HG02973 (cell line): ENCODE data around the gene SRRD.
"Not testable (repeated sequence)": the region's sequence is repeated elsewhere in the genome, so short reads cannot be mapped to it uniquely, and the experiment has no call there.

ENCODE experiments used
- ATAC-seq: cut with Tn5 transposase; IDR thresholded peaks from one replicate; pipeline ENCODE4 v1.9.1; 2021; ENCODE audit warnings: moderate library complexity; ENCODE audit not compliant: unreplicated experiment

The SRRD gene

DNA sequence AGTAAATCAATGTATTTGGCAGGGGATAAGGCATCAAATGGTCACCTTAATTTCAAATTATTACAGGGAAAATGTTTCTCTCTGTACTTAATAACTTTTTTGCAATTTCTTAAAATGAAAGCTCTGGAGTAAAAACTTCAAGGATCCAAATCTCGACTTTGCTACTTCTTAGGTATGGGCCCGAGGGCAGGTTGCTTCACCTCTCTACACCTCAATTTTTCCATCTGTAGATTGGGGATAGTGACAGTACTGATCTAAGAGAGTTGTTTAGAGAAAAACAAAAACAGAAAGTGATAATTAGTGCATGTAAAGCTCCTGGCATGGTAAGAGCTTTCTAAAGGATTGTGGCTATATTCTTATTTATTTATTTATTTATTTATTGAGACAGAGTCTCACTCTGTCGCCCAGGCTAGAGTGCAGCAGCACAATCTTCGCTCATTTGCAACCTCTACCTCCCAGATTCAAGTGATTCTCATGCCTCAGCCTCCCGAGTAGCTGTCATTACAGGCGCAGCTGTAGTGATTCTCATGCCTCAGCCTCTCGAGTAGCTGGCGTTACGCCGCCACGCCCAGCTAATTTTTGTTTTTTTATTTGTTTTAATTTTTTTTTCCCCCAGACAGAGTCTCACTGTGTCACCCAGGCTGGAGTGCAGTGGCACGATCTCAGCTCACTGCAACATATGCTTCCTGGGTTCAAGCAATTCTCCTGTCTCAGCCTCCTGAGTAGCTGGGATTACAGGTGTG is 30.9 kb downstream of the SRRD start:
- no peak for ATAC-seq

DNA sequence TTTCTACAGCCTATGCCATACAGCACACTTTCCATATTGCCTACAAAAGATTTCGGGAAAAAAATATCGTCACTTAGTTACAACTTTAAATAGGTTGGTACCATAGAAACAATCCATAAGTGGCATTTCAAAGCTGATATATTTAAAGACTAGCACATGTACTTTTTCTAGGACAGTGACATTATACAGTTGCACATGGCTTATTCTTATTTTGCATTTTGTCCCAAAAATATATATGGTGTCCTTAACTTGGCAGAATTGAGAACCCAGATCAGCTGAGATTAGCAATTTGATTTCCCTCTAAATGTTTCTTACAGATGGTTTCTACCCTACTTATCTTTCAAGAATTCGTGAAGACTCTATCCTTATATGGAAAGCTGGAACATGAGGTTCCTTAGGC is 32.3 kb downstream of the SRRD start:
- no peak for ATAC-seq

DNA sequence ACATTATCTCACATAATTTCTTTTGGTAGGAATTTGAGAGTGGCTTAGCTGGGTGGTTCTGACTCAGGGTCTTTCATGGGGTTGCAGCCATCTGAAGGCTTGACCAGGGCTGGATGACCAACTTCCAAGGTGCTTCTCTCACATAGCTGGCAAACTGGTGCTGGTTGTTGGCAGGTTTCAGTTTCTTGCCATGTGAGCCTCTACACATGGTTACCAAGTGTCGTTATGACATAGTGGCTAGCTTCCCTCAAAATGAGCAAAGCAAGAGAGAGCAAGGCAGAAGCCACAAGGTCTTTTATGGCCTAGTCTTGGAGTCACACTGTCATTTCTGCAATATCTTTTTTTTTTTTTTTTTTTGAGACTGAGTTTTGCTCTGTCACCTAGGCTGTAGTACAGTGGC is 32.8 kb downstream of the SRRD start:
- no peak for ATAC-seq

DNA sequence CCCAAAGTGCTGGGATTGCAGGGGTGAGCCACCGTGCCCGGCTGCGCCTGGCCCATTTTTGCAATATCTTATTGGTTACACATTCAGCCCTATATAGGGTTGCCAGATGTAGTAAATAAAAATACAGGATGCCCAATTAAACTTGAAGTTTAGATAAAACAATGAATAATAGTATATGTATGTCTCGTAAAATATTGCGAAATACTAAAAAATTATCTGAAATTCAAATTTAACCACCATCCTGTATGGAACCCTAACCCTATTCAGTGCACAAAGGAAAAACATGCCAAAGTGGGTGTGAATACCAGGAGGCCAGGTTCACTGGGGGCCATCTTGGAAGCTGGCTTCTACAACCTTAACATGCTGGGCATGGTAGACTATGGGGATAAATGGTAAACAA is 33.8 kb downstream of the SRRD start:
- ATAC-seq: no peak

DNA sequence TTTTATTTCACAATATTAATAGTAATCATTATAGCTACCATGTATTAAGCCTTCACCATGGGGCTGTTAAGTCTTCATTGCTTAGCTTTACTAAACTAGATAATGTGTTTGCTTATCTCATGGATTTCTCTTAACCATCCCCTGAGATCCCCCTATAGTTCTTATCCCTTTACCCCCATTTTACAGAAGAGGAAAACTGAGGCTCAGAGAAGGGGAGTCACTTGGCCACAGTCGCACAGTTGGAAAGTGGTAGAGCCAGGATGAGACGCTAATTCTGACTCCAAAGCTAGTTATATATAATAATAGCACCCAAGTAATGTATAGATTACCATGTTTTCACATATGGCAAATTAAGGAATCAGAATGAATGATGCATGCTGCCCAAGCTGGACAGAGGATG is 38.3 kb downstream of the SRRD start:
- ATAC-seq: no peak

DNA sequence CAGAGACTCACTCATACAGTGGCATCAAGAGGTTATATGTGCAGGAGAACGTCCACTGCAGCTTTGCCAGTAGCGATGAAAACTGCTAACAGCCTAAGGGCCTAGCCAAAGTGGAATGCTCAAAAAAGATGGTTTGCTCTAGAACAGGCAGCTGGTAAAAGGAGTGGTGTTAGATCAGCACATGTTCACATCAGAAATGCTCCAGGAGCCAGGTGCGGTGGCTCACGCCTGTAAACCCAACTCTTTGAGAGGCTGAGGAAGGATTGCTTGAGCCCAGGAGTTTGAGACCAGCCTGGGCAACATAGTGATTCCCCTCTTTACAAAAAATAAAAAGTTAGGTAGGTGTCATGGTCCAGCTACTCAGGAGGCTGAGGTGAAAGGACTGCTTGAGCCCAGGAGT is 38.9 kb downstream of the SRRD start:
- ATAC-seq: no peak

DNA sequence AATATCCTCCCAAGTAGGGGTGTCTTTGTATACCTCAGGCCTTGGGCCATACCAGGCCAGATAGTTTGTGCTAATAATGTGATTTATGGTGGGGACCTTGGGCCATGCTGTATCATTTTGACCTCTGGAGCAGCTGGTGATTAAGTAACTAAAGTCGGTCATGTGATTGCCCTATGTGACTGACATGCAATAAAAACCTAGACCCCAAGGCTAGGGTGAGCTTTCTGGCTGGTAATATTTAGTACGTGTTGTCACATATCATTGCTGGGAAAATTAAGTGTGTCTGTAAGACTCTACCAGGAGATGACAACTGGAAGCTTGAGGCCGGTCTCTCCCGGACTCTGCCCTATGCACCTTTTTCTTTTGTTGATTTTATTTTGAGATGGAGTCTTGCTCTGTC is 41.2 kb downstream of the SRRD start:
- no peak for ATAC-seq

DNA sequence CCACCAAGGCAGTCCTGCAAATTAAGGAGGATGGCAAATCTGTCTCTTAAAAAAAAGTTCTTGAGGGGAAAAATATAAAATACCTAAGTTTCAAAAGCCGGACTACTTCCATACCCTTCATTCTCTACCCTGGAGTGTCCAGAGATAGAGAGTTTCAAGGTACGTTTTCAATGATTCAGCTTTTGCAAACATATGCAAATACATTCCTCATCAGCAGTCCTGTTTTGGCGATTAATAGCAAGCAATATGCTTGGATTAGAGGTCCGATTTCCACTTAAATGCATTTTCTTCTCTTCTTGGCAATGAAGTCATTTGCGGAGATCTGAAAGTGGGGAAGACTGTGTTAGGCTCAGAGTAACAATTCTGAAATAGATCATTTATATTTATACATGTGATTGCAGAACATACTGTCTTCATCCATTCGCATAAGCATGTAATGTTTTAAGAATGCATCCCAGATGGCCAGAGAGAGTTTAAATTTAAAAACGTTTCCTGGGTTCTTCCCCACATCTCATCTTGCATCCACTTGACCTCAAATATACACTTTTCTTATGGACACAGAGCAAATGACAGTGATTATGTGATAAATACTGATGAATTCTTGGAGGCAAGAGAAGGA is 42.4 kb downstream of the SRRD start:
- ATAC-seq: no peak

DNA sequence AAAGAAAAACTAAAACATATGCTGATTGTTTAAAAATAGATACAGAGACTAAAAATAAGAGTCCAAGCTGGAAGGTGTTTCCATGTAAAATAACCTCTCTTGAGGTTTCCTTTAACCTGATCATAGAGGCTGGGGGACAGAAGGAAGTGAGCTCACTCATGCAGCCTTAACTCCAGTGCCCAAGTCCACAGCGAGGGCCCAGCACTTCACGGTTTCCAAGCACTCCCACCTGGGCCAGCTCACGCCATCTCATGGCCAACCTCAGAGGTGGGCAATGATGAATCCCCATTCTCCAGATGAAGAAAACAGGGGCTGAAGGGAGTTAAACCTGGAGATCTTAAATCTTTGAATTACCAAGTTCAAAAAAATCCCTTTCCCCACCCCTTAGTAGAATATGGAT is 43.5 kb downstream of the SRRD start:
- no peak for ATAC-seq

DNA sequence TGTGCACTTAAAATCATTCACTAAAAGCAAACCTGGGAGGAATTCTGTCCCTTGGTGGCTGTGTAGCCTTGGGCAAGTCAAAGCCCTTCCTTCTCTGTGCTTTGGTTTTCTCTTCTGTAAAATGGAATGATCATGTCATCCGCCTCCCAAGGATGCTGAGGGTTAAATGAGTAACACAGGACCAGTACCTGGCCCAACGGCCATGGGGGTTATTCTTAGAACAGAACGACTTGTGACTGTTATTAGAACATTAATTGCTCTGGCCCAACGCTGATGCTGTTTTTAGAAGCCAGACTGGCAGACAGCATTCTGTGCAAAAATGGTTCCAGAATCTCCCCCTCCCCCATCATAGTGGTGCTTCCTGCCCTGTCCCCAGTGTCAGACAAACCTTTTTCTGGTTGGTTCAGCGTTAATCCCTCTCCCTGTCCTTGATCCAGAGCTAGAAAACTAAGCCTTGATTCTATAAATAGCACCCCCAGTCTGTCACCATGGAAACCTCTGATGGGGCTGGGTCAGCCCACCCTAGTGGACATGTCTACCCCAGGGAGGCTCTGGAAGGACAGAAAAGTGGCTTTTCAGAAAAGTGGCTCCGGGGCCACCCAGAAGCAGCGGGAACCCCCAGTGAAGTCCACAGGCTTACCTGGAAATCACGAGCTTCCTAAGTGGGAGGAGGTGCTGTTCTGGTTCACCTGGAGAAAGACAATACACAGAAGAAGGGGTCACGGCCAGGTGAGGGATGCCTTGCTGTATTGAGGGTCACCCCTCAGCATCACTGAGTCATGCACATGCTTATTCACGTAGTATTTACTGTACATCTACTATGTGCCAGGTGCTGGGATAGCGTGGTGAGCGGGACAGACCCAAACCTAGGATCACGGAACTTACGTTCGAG is 44.1 kb downstream of the SRRD start:
- no peak for ATAC-seq

DNA sequence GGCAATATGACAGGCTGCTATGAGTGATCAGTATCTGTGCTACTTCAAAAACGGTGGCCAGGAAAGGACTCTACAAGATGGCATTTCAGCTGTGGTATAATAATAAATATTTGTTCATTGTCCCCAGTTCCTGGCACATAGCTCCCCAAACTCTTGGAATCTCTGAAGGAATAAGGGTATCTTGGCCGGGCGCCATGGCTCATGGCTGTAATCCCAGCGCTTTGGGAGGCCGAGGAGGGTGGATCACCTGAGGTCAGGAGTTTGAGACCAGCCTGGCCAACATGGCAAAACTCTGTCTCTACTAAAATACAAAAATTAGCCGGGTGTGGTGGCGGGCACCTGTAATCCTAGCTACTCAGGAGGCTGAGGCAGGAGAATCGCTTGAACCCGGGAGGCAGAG is 44.8 kb downstream of the SRRD start:
- not testable (repeated sequence) for ATAC-seq

DNA sequence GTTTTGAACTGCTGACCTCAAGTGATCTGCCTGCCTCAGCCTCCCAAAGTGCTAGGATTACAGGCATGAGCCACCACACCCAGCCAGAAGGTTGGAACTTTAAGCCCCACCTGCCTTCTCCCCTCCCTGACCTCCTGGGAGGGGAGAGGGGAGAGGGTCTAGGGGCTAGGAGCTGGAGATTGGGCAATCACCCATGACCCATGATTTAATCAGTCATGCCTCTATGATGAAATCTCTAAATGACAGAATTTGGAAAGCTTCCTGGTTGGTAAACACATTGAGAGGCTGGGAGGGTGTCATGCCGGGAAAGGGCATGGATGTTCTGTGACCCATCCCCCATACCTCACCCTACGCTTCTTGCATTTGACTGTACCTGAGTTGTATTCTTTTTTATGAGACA is 45.7 kb downstream of the SRRD start:
- no peak for ATAC-seq

DNA sequence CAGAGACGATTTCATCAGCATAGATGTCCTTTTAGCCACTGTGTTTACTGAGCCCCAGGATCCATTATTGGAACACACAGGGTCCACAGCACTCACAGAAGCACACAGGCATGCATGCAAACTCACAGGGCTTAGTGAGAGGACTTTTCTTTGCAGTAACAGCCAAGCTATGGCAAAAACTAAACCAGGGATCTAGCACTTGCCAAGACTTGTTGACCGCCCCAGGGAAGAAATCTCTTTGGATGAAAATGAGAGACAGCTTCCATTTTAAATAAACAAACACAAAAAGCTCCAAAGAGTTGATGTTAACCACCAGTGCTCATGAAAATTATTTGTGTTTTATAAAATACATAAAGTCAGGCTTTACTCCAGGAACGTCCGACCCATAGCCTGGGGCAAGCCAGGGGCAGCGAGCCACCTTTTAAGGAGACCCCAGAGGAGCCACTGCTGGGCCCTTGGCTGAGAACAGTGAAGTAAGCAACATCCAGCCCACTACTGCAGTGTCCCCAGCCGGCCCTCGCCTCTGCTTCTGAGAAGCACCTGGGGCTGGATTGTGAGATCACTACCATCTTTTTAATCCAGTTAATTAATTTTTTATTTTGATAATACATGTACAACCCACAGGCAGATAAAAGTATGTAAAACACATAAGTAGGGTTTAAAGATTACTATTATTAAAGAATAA is 50.6 kb downstream of the SRRD start:
- no peak for ATAC-seq

DNA sequence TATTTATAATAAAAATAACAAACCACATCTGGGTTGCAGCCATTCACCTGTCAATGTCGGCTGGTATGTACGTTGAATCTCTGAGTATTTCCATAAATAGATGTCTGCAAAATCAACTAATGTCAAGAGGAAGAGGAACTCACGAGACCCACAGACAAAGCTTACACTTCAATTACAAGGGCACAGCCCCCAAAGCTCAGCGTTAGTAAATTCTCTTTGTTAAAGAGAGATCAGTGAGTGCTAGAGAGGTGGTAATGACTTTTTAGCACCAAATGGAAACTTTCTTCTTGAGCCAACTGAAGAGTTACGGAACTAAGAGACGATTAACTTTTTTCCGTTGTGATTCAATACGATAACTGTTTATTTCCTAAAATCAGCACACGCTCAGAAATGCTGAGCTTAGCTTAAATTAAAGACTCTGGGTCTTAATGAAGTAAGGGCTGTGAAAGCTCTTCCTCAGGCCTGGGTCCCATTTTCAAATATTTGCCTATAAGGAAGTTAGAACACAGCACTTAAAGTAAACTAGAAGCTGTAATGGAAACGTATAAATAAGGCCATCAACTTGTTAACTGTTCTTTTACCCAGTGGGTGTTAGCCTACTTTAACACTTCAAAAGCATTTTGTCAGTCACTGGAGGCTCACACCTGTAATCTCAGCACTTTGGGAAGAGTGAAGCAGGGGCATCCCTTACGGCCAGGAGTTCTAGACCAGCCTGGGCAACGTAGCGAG is 51.4 kb downstream of the SRRD start:
- no peak for ATAC-seq

DNA sequence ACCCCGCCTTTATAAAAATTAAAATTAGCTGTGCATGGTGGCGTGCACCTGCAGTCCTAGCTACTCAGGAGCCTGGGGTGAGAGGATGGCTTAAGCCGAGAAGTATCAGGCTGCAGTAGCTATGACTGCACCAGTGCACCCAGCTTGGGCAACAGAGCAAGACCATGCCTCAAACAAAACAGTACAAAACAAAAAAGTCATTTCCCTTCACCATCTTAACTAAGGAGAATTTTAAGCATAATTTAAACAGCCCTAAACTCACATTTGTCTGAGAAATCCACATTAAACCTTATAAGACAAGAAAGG is 51.9 kb downstream of the SRRD start:
- no peak for ATAC-seq

DNA sequence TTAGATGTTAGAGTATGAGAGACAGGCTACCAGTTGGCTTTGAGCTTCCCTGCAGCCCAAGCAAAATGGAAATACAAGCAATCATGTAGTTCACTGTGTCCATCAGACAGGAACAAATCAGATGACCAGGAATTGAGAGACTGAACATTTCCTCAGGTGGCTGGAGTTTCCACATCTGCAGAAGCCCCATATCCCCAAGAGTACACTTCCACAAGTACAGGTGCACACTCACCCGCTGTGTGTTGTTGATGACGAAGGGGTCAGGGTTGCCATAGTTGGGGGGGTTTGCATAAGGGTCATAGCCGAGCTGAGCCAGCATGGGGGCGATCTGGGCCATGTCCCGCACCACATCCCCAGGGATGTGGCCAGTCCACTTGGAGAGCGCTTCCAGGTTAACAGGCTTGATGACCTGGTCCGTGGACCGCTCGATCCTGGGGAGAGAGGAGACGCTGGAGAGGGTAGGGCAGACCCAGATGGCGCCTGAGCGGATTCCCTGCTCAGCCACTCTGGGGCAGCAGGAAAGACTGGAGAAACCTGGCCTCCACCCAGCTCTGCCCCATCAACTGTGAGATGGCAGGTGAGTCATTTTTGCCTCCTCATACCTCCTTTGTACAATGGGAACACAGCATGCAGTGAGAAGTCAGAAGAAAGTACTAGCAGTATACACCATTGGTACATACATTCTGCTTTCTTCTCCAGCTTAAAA is 52.5 kb downstream of the SRRD start:
- ATAC-seq: no peak

DNA sequence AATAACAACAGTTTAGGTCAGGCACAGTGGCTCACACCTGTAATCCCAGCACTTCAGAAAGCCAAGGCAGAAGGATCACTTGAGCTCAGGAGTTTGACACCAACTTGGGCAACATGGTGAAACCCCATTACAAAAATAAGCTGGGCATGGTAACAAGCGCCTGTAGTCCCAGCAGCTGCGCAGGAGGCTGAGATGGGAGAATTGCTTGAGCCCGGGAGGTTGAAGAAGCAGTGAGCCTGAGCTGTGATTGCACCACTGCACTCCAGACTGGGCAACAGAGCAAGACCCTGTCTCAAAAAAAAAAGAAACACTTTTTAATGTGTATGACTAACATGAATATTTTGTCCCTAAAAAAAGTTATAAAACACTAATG is 53.1 kb downstream of the SRRD start:
- ATAC-seq: no peak

DNA sequence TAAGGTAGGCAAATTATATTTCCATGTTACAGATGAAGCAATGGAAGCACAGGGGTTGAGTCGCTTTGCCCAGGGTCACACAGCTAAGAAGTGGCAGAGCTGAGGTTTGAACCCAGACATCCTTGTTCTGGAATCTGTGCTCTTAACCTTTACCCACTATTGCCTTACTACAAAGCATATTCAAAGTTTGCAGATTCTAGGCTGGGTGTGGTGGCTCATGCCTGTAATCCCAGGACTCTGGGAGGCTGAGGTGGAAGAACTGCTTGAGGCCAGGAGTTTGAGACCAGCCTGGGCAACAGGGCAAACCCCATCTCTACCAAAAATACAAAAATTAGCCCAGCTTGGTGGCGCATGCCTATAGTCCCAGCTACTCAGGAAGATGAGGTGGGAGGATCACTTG is 56.4 kb downstream of the SRRD start:
- ATAC-seq: no peak

DNA sequence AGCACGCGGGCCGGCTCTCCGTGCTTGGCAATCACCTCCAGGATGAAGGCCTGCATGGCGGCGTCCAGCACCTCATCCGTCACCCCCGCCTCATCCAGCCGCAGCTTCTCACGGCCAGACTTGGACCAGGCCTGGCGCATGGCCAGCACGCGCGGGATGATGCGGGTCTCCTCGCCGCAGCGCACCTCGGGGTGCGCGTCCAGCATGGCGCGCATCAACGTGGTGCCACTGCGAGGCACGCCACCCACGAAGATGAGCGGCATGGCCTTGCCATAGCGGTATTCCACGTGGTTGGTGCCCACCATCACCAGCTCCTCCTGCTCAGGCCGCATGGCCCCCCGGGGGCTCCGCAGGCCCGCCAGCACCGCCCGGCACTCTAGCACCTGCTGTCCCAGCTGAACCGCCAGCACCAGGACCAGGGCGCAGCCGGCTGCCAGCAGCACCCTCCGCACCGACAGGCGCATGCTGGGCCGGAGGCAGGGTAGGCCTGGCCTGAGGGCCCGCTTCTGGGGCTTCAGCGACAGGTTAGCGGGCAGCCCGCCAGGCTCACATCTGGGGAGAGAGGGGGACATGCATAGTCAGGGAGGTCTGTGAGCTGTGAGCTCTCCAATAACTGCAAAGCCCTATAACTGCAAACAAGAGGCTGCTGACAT is 57.6 kb downstream of the SRRD start:
- ATAC-seq: no peak

DNA sequence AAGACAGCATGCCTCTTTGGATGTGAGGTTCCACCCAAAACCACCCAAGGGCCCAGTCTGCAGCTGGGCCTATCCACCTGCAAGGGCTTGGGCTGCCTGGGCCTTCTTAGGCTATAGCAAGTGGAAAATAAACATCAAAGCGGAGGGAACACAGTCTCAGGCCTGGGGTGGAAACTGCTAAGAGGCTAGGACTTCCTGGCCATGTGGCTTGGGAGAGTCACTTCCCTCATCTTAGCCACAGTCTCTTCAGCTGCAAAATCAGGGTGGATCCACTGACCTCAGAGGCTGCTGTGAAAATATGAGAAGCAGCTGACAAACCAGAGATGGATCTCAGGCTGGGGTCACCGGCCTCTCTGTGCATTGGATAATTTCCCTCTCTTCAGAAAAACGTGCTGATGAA is 59.2 kb downstream of the SRRD start:
- ATAC-seq: no peak
